B cell (primary cell): ENCODE results near the gene SYNE2. TPM values are rescaled to one million over a fixed set of nuclear protein-coding genes. Genes with fewer than 3 reads are reported as not detected.

Experiments used
- ATAC-seq: fragments of 200-7000 bp; cut with Tn5 transposase; one replicate; pipeline ENCODE4 v1.10.0; 2021; ENCODE audit warnings: low read depth, mild to moderate bottlenecking, moderate number of reproducible peaks, moderate library complexity
- CTCF ChIA-PET: fragments of 350-600 bp; sonication (Branson Sonifier 250); formaldehyde crosslinking; loops from one replicate; lab custom pipeline; 2021; ENCODE audit warnings: antibody characterized with exemption, inconsistent platforms; lab: Charles Lee
- POLR2A ChIA-PET: fragments of 350-600 bp; sonication (Branson Sonifier 250); formaldehyde crosslinking; loops from one replicate; lab custom pipeline; 2021; ENCODE audit warnings: antibody characterized with exemption; lab: Charles Lee
- DNase-seq: peaks from one replicate; pipeline ENCODE4 v3.0.0; 2013
- H2AFZ ChIP-seq: 2 replicates; pipeline ENCODE4 v1.6.1; 2012; ENCODE audit warnings: mild to moderate bottlenecking, low read depth, low read length; ENCODE audit not compliant: insufficient read depth, poor library complexity, severe bottlenecking
- H3K27ac ChIP-seq, 2 donors: 1 replicate in 1 of 2; 2 replicates in 1 of 2; pipeline ENCODE4 v1.5.1; 2012 to 2013; ENCODE audit warnings: low read length in 2 of 2, mild to moderate bottlenecking in 2 of 2, moderate library complexity in 1 of 2
- H3K27me3 ChIP-seq, 4 experiments: fragments of 200-600 bp in 1 of 4; sonication (generic) in 1 of 4; replicated peaks in 1 of 4; 1 replicate in 2 of 4; 2 replicates in 2 of 4; pipeline versions ENCODE4 v1.6.1 to v1.7.0; 2013 to 2016; ENCODE audit warnings: low read length in 3 of 4, mild to moderate bottlenecking in 2 of 4, mixed read lengths in 1 of 4, moderate library complexity in 1 of 4; ENCODE audit not compliant: insufficient read depth in 4 of 4, control insufficient read depth in 3 of 4; ENCODE audit errors: control extremely low read depth in 1 of 4
- H3K36me3 ChIP-seq, 2 experiments: replicated peaks in 1 of 2; 1 replicate in 1 of 2; 2 replicates in 1 of 2; pipeline versions ENCODE4 v1.6.1 to v1.7.1; 2013; ENCODE audit warnings: low read length in 1 of 2; ENCODE audit not compliant: insufficient read depth in 2 of 2, control insufficient read depth in 1 of 2; ENCODE audit errors: control extremely low read depth in 1 of 2, extremely low read depth in 1 of 2
- H3K4me1 ChIP-seq, 2 donors: fragments of 200-600 bp in 1 of 2; sonication (generic) in 1 of 2; 1 replicate in 1 of 2; 2 replicates in 1 of 2; pipeline versions ENCODE4 v1.5.1 to v1.6.1; 2013 to 2017; ENCODE audit warnings: low read length in 2 of 2; ENCODE audit not compliant: control insufficient read depth in 2 of 2, insufficient read depth in 2 of 2
- H3K4me2 ChIP-seq: replicated peaks from 2 replicates; pipeline ENCODE3; 2012; ENCODE audit warnings: mild to moderate bottlenecking, low read depth, low read length; ENCODE audit not compliant: poor library complexity, severe bottlenecking
- H3K4me3 ChIP-seq, 5 experiments: fragments of 200-600 bp in 1 of 5; sonication (generic) in 1 of 5; 1 replicate in 3 of 5; 2 replicates in 2 of 5; pipeline versions ENCODE4 v1.5.1 to v1.7.0; 2011 to 2016; ENCODE audit warnings: low read length in 4 of 5, mild to moderate bottlenecking in 4 of 5, low read depth in 2 of 5, control low read depth in 1 of 5, moderate library complexity in 1 of 5; ENCODE audit not compliant: insufficient read depth in 1 of 5; ENCODE audit errors: control extremely low read depth in 1 of 5, extremely low read depth in 1 of 5
- H3K79me2 ChIP-seq: fragments of 200-600 bp; sonication (generic); one replicate; pipeline ENCODE4 v1.6.0; 2016; ENCODE audit warnings: low read length; ENCODE audit not compliant: control insufficient read depth, insufficient read depth
- H3K9ac ChIP-seq: fragments of 200-600 bp; sonication (generic); 2 replicates; pipeline ENCODE4 v1.6.1; 2017; ENCODE audit warnings: mild to moderate bottlenecking, low read length, moderate library complexity
- H3K9me3 ChIP-seq, 3 donors: one replicate each; pipeline versions ENCODE4 v1.6.1 to v1.7.1; 2013; ENCODE audit warnings: low read length in 2 of 3; ENCODE audit not compliant: control insufficient read depth in 2 of 3, insufficient read depth in 1 of 3; ENCODE audit errors: control extremely low read depth in 1 of 3
- H4K20me1 ChIP-seq: 2 replicates; pipeline ENCODE4 v1.6.0; 2012; ENCODE audit warnings: mild to moderate bottlenecking, low read length; ENCODE audit not compliant: insufficient read depth, control insufficient read depth, poor library complexity, severe bottlenecking
- H3K27ac Mint-ChIP-seq: one replicate; pipeline ENCODE4 v1.8.0; 2021; ENCODE audit warnings: mixed read lengths
- H3K27me3 Mint-ChIP-seq: one replicate; pipeline ENCODE4 v1.8.0; 2021; ENCODE audit warnings: mixed read lengths
- H3K4me1 Mint-ChIP-seq: one replicate; pipeline ENCODE4 v1.8.0; 2021; ENCODE audit warnings: mixed read lengths
- H3K4me3 Mint-ChIP-seq: one replicate; pipeline ENCODE4 v1.8.0; 2021; ENCODE audit warnings: mixed read lengths
- H3K9me3 Mint-ChIP-seq: one replicate; pipeline ENCODE4 v1.8.0; 2022; ENCODE audit warnings: mixed read lengths; ENCODE audit not compliant: insufficient read depth
- CTCF ChIP-seq: fragments of 200-600 bp; IDR thresholded peaks from one replicate; pipeline ENCODE4 v1.8.0; 2022; ENCODE audit warnings: antibody characterized with exemption, mild to moderate bottlenecking
- EZH2 ChIP-seq: IDR thresholded peaks from 2 replicates; pipeline ENCODE4 v1.6.1; 2012; ENCODE audit warnings: borderline replicate concordance, low read depth, mild to moderate bottlenecking, moderate library complexity, low read length; ENCODE audit not compliant: insufficient read depth, poor library complexity, severe bottlenecking
- WGBS: methylation state at CpG from one replicate; pipeline ENCODE4 v1.1.5; 2013; ENCODE audit warnings: missing lambda C conversion rate; ENCODE audit not compliant: insufficient coverage; 5-methylcytosine and 5-hydroxymethylcytosine counted together
- intact Hi-C: fragments of 100-400 bp; cut with micrococcal nuclease; formaldehyde crosslinking; loops from one replicate; pipeline ENCODE4 v1.10.0; 2022
- polyA plus RNA-seq: library from polyadenylated mRNA; depleted of rRNA; stranded (reverse); fragments of >200 nt; gene quantifications from 2 replicates; pipeline ENCODE4 v1.2.3, GENCODE V29; 2012
- total RNA-seq, 2 donors: library from RNA; stranded (reverse); fragments of 120-200 nt in 1 of 2; gene quantifications; 1 replicate in 1 of 2; 2 replicates in 1 of 2; pipeline versions ENCODE4 v1.2.3 to v1.2.4, GENCODE V29; 2013 to 2022

Gene SYNE2
- total and polyA plus RNA-seq, 2 donors (not counting 1 experiment from before 2014, with no cell fraction given) = 39.5 to 105 TPM

- no peaks in the 10 kb centered on the region for H3K9me3 Mint-ChIP-seq
- ChIA-PET CTCF (no interaction called here), POLR2A (no interaction called here)
- H3K79me2 ChIP-seq = no peaks in the 10 kb centered on the region
- intact Hi-C loops = no loop called here
- H3K27ac ChIP-seq = no peak overlapping the region
- no peak overlapping the region for H3K27ac Mint-ChIP-seq
- H3K4me2 ChIP-seq = no peak overlapping the region
- H3K27me3 Mint-ChIP-seq = no peaks in the 10 kb centered on the region
- no peak overlapping the region for H3K4me3 ChIP-seq
- TF ChIP-seq CTCF (no peak), EZH2 (no peak)
- no peak overlapping the region for H3K4me3 Mint-ChIP-seq
- no peak for ATAC-seq
- H3K4me1 Mint-ChIP-seq = peaks cover 17% of the 10 kb centered on the region
- WGBS = no CpG with 5 or more reads among the region's 1 CpG
- H4K20me1 ChIP-seq = no peaks in the 10 kb centered on the region
- H3K4me1 ChIP-seq = peaks cover 10% of the 10 kb centered on the region in 2 donors
- H3K36me3 ChIP-seq = peaks cover 3 to 31% of the 10 kb centered on the region in 2 experiments
- H3K9me3 ChIP-seq = no peaks in the 10 kb centered on the region
- no peak overlapping the region for H2AFZ ChIP-seq
- H3K27me3 ChIP-seq = no peaks in the 10 kb centered on the region
- no peak for DNase-seq
- H3K9ac ChIP-seq = no peak overlapping the region
These were observed 375.1 kb downstream of the SYNE2 start for GRCh38 chr14:64227856-64228255.

- H3K27me3 Mint-ChIP-seq = no peaks in the 10 kb centered on the region
- H3K36me3 ChIP-seq = peaks cover 3 to 22% of the 10 kb centered on the region in 2 experiments
- peaks cover 24 to 27% of the 10 kb centered on the region in 2 donors for H3K4me1 ChIP-seq
- WGBS = no CpG with 5 or more reads among the region's 3 CpGs
- no peaks in the 10 kb centered on the region for H3K79me2 ChIP-seq
- H3K27ac ChIP-seq = no peak overlapping the region
- intact Hi-C loops = no loop called here
- CTCF ChIA-PET = no interaction called here
- H2AFZ ChIP-seq = no peak overlapping the region
- ATAC-seq = no peak
- no peak overlapping the region for H3K27ac Mint-ChIP-seq
- no peak overlapping the region for H3K9ac ChIP-seq
- H3K4me2 ChIP-seq = no peak overlapping the region
- POLR2A ChIA-PET = no interaction called here
- DNase-seq = no peak
- H3K4me3 Mint-ChIP-seq = no peak overlapping the region
- H3K4me3 ChIP-seq = no peak overlapping the region
- no peaks in the 10 kb centered on the region for H3K27me3 ChIP-seq
- H3K4me1 Mint-ChIP-seq = peaks cover 28% of the 10 kb centered on the region
- no peaks in the 10 kb centered on the region for H3K9me3 ChIP-seq
- no peaks in the 10 kb centered on the region for H3K9me3 Mint-ChIP-seq
- H4K20me1 ChIP-seq = no peaks in the 10 kb centered on the region
- TF ChIP-seq EZH2 (no peak), CTCF (no peak)
These were observed 376.7 kb downstream of the SYNE2 start for GRCh38 chr14:64229489-64229888.
